ENCODE results near the gene NDUFAF8.

NDUFAF8 gene

GRCh38 chr17:81241203-81241602 is 2.1 kb downstream of the NDUFAF8 start:
- no peak for DNase-seq

GRCh38 chr17:81241648-81242420 is 2.7 kb downstream of the NDUFAF8 start:
- DNase-seq = no peak

GRCh38 chr17:81242421-81243332 is 3.6 kb downstream of the NDUFAF8 start:
- no peak for DNase-seq

- no peak for DNase-seq
These were observed 4.2 kb downstream of the NDUFAF8 start for GRCh38 chr17:81243333-81243664.

GRCh38 chr17:81244358-81245023 is 5.4 kb downstream of the NDUFAF8 start:
- DNase-seq = no peak

- DNase-seq = no peak
These were observed 6.0 kb downstream of the NDUFAF8 start for GRCh38 chr17:81245024-81245664.

GRCh38 chr17:81245665-81246342 is 6.7 kb downstream of the NDUFAF8 start:
- no peak for DNase-seq

- no peak for DNase-seq
These were observed 7.2 kb downstream of the NDUFAF8 start for GRCh38 chr17:81246343-81246670.

GRCh38 chr17:81246679-81247338 is 7.7 kb downstream of the NDUFAF8 start:
- no peak for DNase-seq

- DNase-seq = no peak
These were observed 8.3 kb downstream of the NDUFAF8 start for GRCh38 chr17:81247339-81247990.

GRCh38 chr17:81248649-81249048 is 9.5 kb downstream of the NDUFAF8 start:
- no peak for DNase-seq

- DNase-seq = no peak
These were observed 10.3 kb downstream of the NDUFAF8 start for GRCh38 chr17:81249223-81250040.

- DNase-seq = no peak
These were observed 11.4 kb downstream of the NDUFAF8 start for GRCh38 chr17:81250286-81251093.

- peak; percentile 93 for DNase-seq
These were observed 12.1 kb downstream of the NDUFAF8 start for GRCh38 chr17:81251094-81251708.

- DNase-seq = peak; percentile 93
These were observed 12.7 kb downstream of the NDUFAF8 start for GRCh38 chr17:81251709-81252301.

- peak; percentile 84 for DNase-seq
These were observed 13.3 kb downstream of the NDUFAF8 start for GRCh38 chr17:81252326-81252986.

GRCh38 chr17:81252987-81253329 is 13.8 kb downstream of the NDUFAF8 start:
- no peak for DNase-seq

Measured in DMS 273 treated with DMSO at 0.1 percent for 48 hours (cell line).